Liver (tissue), 9 donors: ENCODE measurements around the gene TMEM245. TPM values are rescaled to one million over a fixed set of nuclear protein-coding genes. Genes with fewer than 3 reads are reported as not detected.
A peak's percentile ranks its signal among the peaks of the same experiment; 100 is the strongest.

ENCODE experiments used
- DNase-seq: peaks from one replicate; pipeline ENCODE4 v3.0.0-alpha.2; 2017; ENCODE audit warnings: low spot score
- H3K27ac ChIP-seq, 2 donors: one replicate each; pipeline ENCODE4 v1.7.0; 2013; ENCODE audit warnings: inconsistent platforms in 2 of 2, low read length in 2 of 2, control low read depth in 1 of 2, low read depth in 1 of 2, mild to moderate bottlenecking in 1 of 2
- H3K27me3 ChIP-seq, 4 donors: one replicate each; pipeline versions ENCODE4 v1.6.1 to v1.7.0; 2013; ENCODE audit warnings: low read length in 3 of 4, inconsistent platforms in 1 of 4, mild to moderate bottlenecking in 1 of 4, moderate library complexity in 1 of 4; ENCODE audit not compliant: control insufficient read depth in 4 of 4, insufficient read depth in 4 of 4
- H3K36me3 ChIP-seq, 4 donors: one replicate each; pipeline versions ENCODE4 v1.6.1 to v1.7.0; 2013; ENCODE audit warnings: low read length in 3 of 4, mild to moderate bottlenecking in 3 of 4, low read depth in 1 of 4, moderate library complexity in 1 of 4; ENCODE audit not compliant: control insufficient read depth in 4 of 4, insufficient read depth in 3 of 4
- H3K4me1 ChIP-seq, 4 donors: one replicate each; pipeline versions ENCODE4 v1.6.1 to v1.7.0; 2013; ENCODE audit warnings: low read length in 3 of 4, mild to moderate bottlenecking in 3 of 4, moderate library complexity in 1 of 4; ENCODE audit not compliant: control insufficient read depth in 4 of 4, insufficient read depth in 4 of 4
- H3K4me3 ChIP-seq, 3 donors: one replicate each; pipeline versions ENCODE4 v1.6.1 to v1.7.0; 2013; ENCODE audit warnings: low read length in 3 of 3, control low read depth in 1 of 3, low read depth in 1 of 3, mild to moderate bottlenecking in 1 of 3
- H3K9ac ChIP-seq, 2 donors: one replicate each; pipeline ENCODE4 v1.7.0; 2013; ENCODE audit warnings: low read length in 2 of 2, mild to moderate bottlenecking in 2 of 2, moderate library complexity in 2 of 2, control low read depth in 1 of 2, low read depth in 1 of 2
- H3K9me3 ChIP-seq, 4 donors: one replicate each; pipeline versions ENCODE4 v1.6.1 to v1.7.0; 2013; ENCODE audit warnings: low read length in 3 of 4; ENCODE audit not compliant: control insufficient read depth in 4 of 4
- EGR1 ChIP-seq, 2 donors: IDR thresholded peaks; 2 replicates each; pipeline ENCODE4 v1.6.1; 2016 to 2018; ENCODE audit warnings: antibody characterized with exemption in 2 of 2, low read depth in 2 of 2
- FOXA1 ChIP-seq: IDR thresholded peaks from 2 replicates; pipeline ENCODE4 v1.6.1; 2016; ENCODE audit warnings: antibody characterized with exemption
- GABPA ChIP-seq, 2 donors: IDR thresholded peaks in 1 of 2; conservative IDR thresholded peaks in 1 of 2; 2 replicates each; pipeline ENCODE4 v1.6.1; 2016; ENCODE audit warnings: antibody characterized with exemption in 2 of 2, mild to moderate bottlenecking in 1 of 2, moderate library complexity in 1 of 2
- HNF4A ChIP-seq, 2 donors: conservative IDR thresholded peaks; 2 replicates each; pipeline ENCODE4 v1.6.1; 2016; ENCODE audit warnings: antibody characterized with exemption in 2 of 2, mild to moderate bottlenecking in 2 of 2
- HNF4G ChIP-seq: IDR thresholded peaks from 2 replicates; pipeline ENCODE4 v1.6.1; 2016; ENCODE audit warnings: antibody characterized with exemption
- JUND ChIP-seq, 2 donors: IDR thresholded peaks; 2 replicates each; pipeline ENCODE4 v1.6.1; 2016; ENCODE audit warnings: antibody characterized with exemption in 2 of 2
- NR2F2 ChIP-seq: IDR thresholded peaks from 2 replicates; pipeline ENCODE4 v1.6.1; 2016; ENCODE audit warnings: antibody characterized with exemption
- RAD21 ChIP-seq, 2 donors: IDR thresholded peaks; 2 replicates each; pipeline ENCODE4 v1.6.1; 2016; ENCODE audit warnings: antibody characterized with exemption in 2 of 2, mild to moderate bottlenecking in 2 of 2
- RXRA ChIP-seq, 2 donors: IDR thresholded peaks; 2 replicates each; pipeline ENCODE4 v1.6.1; 2017 to 2018; ENCODE audit warnings: antibody characterized with exemption in 2 of 2, mild to moderate bottlenecking in 1 of 2
- SP1 ChIP-seq: IDR thresholded peaks from 2 replicates; pipeline ENCODE4 v1.6.1; 2018; ENCODE audit warnings: antibody characterized with exemption, mild to moderate bottlenecking
- TAF1 ChIP-seq: conservative IDR thresholded peaks from 2 replicates; pipeline ENCODE4 v1.6.1; 2016; ENCODE audit warnings: antibody characterized with exemption, mild to moderate bottlenecking
- YY1 ChIP-seq: IDR thresholded peaks from 2 replicates; pipeline ENCODE4 v1.6.1; 2016; ENCODE audit warnings: antibody characterized with exemption, mild to moderate bottlenecking
- WGBS: extraction: QIAGEN DNeasy Blood & Tissue Kit; methylation state at CpG from one replicate; pipeline ENCODE4 v1.1.7; 2013; 5-methylcytosine and 5-hydroxymethylcytosine counted together
- polyA plus RNA-seq, 2 donors: library from polyadenylated mRNA; stranded (reverse) in 1 of 2; unstranded in 1 of 2; fragments of 200-250 nt in 1 of 2; fragments of >200 nt in 1 of 2; fragmentation: Nextera tagmentation in 1 of 2; extraction: Ambion mirVana in 1 of 2; gene quantifications; one replicate each; pipeline versions ENCODE4 v1.2.1 to v1.2.3, GENCODE V29; 2013 to 2015
- total RNA-seq, 2 donors: library from RNA; depleted of rRNA; stranded (reverse); fragments of >200 nt; gene quantifications; one replicate each; pipeline ENCODE4 v1.2.3, GENCODE V29; 2014
- TF ChIP-seq, protein P1 (sequence below): fragments of 150-350 bp; IDR thresholded peaks from 2 replicates; pipeline ENCODE4 v1.5.1; 2017; ENCODE audit warnings: improper control_type of control experiment, low read depth, low read length; ENCODE audit not compliant: missing input control
- TF ChIP-seq, protein P2 (sequence below): IDR thresholded peaks from 2 replicates; pipeline ENCODE4 v1.6.1; 2016; ENCODE audit warnings: antibody characterized with exemption, mild to moderate bottlenecking
- TF ChIP-seq, protein P3 (sequence below): IDR thresholded peaks from 2 replicates; pipeline ENCODE4 v1.6.1; 2016; ENCODE audit warnings: antibody characterized with exemption
- TF ChIP-seq, protein P4 (sequence below): IDR thresholded peaks from 2 replicates; pipeline ENCODE4 v1.6.1; 2016; ENCODE audit warnings: antibody characterized with exemption
- donor health status: healthy.
- donor health status: healthy.
- donor health status: healthy.
- donor health status: healthy.
- donor health status: healthy.

Gene TMEM245
- total and polyA plus RNA-seq, 4 donors: 13.7 to 75.3 (median 31.2) TPM

- no peak overlapping the region for H3K27ac ChIP-seq
Observed at GRCh38 chr9:109098960-109099308, 20.8 kb downstream of the TMEM245 start.

DNA sequence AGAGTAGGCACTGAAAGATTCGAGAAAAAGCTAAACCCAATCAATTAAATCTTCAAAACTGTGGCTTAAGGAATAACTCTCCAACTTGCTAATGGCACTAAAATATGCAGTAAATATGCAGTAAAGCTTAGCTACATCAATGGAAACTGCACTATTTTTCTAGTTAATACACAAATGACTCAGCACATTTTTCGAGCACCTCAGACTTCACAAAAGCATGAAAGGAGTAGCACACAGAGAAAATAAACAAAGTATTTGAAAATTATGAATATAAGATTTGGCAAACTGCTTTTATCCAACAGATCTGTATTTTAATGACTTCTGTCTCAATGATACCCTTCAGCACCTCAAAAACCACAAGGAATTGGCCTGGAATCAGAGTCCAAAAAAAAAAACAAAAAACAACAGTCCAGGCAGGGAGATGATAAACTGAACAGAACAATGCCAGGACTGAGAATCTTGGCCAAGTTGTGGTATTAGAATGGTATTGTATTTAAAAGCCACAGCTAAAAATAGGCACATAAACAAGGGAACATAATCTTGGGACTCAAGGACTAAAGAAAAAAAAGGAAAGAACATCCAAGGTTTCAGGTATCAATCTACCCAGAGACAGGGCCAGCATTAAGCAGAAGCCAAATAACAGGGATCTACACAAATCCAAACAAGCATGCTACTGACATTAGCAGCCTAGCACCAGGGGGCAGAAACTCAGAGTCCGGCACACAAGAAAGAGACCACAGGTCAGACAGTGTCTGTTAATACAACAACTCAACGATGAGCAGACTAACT, 21.4 kb downstream of the TMEM245 start:
- Histone ChIP-seq H3K4me3 (no peak overlapping the region), H3K9ac (no peak overlapping the region), H3K27me3 (no peaks in the 10 kb centered on the region), H3K27ac (peak overlapping the region in 1 of 2 donors; percentile 32), H3K36me3 (peaks cover 0 to 9% (median 4%) of the 10 kb centered on the region in 4 donors), H3K4me1 (peaks cover 4 to 20% (median 13%) of the 10 kb centered on the region in 4 donors), H3K9me3 (no peaks in the 10 kb centered on the region)
- 44% methylated on average over 4 of the region's 4 CpGs for WGBS
- DNase-seq: no peak
- TF ChIP-seq TAF1 (no peak), EGR1 (IDR thresholded peaks at IDR 0.05; ENCODE audit: low read depth in 2 of 2) (no peak), JUND (IDR thresholded peaks at IDR 0.05) (no peak), RXRA (IDR thresholded peaks at IDR 0.05) (no peak), HNF4G (no peak), YY1 (peak; percentile 10), NR2F2 (no peak), FOXA1 (no peak), GABPA (IDR thresholded peaks at IDR 0.05 in 1 of 2, conservative IDR thresholded peaks at IDR 0.05 in 1 of 2) (no peak), SP1 (no peak), RAD21 (IDR thresholded peaks at IDR 0.05) (peak in 1 of 2 donors; percentile 66), HNF4A (conservative IDR thresholded peaks at IDR 0.05) (peak; percentile 52 to 78)
- TF ChIP-seq, protein P1, sequence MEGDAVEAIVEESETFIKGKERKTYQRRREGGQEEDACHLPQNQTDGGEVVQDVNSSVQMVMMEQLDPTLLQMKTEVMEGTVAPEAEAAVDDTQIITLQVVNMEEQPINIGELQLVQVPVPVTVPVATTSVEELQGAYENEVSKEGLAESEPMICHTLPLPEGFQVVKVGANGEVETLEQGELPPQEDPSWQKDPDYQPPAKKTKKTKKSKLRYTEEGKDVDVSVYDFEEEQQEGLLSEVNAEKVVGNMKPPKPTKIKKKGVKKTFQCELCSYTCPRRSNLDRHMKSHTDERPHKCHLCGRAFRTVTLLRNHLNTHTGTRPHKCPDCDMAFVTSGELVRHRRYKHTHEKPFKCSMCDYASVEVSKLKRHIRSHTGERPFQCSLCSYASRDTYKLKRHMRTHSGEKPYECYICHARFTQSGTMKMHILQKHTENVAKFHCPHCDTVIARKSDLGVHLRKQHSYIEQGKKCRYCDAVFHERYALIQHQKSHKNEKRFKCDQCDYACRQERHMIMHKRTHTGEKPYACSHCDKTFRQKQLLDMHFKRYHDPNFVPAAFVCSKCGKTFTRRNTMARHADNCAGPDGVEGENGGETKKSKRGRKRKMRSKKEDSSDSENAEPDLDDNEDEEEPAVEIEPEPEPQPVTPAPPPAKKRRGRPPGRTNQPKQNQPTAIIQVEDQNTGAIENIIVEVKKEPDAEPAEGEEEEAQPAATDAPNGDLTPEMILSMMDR: peak; percentile 24
- TF ChIP-seq, protein P2, sequence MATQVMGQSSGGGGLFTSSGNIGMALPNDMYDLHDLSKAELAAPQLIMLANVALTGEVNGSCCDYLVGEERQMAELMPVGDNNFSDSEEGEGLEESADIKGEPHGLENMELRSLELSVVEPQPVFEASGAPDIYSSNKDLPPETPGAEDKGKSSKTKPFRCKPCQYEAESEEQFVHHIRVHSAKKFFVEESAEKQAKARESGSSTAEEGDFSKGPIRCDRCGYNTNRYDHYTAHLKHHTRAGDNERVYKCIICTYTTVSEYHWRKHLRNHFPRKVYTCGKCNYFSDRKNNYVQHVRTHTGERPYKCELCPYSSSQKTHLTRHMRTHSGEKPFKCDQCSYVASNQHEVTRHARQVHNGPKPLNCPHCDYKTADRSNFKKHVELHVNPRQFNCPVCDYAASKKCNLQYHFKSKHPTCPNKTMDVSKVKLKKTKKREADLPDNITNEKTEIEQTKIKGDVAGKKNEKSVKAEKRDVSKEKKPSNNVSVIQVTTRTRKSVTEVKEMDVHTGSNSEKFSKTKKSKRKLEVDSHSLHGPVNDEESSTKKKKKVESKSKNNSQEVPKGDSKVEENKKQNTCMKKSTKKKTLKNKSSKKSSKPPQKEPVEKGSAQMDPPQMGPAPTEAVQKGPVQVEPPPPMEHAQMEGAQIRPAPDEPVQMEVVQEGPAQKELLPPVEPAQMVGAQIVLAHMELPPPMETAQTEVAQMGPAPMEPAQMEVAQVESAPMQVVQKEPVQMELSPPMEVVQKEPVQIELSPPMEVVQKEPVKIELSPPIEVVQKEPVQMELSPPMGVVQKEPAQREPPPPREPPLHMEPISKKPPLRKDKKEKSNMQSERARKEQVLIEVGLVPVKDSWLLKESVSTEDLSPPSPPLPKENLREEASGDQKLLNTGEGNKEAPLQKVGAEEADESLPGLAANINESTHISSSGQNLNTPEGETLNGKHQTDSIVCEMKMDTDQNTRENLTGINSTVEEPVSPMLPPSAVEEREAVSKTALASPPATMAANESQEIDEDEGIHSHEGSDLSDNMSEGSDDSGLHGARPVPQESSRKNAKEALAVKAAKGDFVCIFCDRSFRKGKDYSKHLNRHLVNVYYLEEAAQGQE: no peak
- TF ChIP-seq, protein P3, sequence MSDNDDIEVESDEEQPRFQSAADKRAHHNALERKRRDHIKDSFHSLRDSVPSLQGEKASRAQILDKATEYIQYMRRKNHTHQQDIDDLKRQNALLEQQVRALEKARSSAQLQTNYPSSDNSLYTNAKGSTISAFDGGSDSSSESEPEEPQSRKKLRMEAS: no peak
- TF ChIP-seq, protein P4, sequence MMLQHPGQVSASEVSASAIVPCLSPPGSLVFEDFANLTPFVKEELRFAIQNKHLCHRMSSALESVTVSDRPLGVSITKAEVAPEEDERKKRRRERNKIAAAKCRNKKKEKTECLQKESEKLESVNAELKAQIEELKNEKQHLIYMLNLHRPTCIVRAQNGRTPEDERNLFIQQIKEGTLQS: no peak

More at GRCh38 chr9:109098960-109099308, 20.8 kb downstream of the TMEM245 start:
- Histone ChIP-seq H3K4me3 (no peak overlapping the region), H3K4me1 (peaks cover 4 to 20% (median 13%) of the 10 kb centered on the region in 4 donors), H3K9me3 (no peaks in the 10 kb centered on the region), H3K9ac (no peak overlapping the region), H3K36me3 (peaks cover 0 to 12% (median 5%) of the 10 kb centered on the region in 4 donors), H3K27me3 (no peaks in the 10 kb centered on the region)
- TF ChIP-seq, protein P3: no peak
- TF ChIP-seq RXRA (IDR thresholded peaks at IDR 0.05): no peak
- no peak for TF ChIP-seq GABPA (IDR thresholded peaks at IDR 0.05 in 1 of 2, conservative IDR thresholded peaks at IDR 0.05 in 1 of 2)
- TF ChIP-seq, protein P4: no peak
- TF ChIP-seq RAD21 (IDR thresholded peaks at IDR 0.05): no peak
- TF ChIP-seq NR2F2: no peak
- TF ChIP-seq SP1: no peak
- no peak for TF ChIP-seq FOXA1
- no peak for TF ChIP-seq YY1
- TF ChIP-seq, protein P2: no peak
- no peak for TF ChIP-seq HNF4G
- TF ChIP-seq HNF4A (conservative IDR thresholded peaks at IDR 0.05): no peak
- 92% methylated on average over 2 of the region's 2 CpGs for WGBS
- DNase-seq: no peak
